ENCODE results near the gene VWA5B2. TPM values are rescaled to one million over a fixed set of nuclear protein-coding genes. Genes with fewer than 3 reads are reported as not detected.

VWA5B2 gene
- polyA plus RNA-seq, 3 donors: 0.33 to 4.4 TPM; not detected in 1

Other genes starting within 250 kb of the VWA5B2 start
- 10 to 100 TPM in 1 of 3 donors, 1 to 10 TPM in 2; 6.0 to 10.8 (median 8.5) TPM for gene ABCC5, start 211.7 kb upstream of the VWA5B2 start, polyA plus RNA-seq
- gene HTR3D, start 197.8 kb upstream of the VWA5B2 start, polyA plus RNA-seq: not detected
- not detected for gene HTR3C, start 176.5 kb upstream of the VWA5B2 start, polyA plus RNA-seq
- not detected for gene HTR3E, start 132.5 kb upstream of the VWA5B2 start, polyA plus RNA-seq
- gene EIF2B5, start 94.2 kb upstream of the VWA5B2 start, polyA plus RNA-seq: 10 to 100 TPM; 24.4 to 38.0 (median 26.3) TPM
- gene DVL3, start 74.2 kb upstream of the VWA5B2 start, polyA plus RNA-seq: 10 to 100 TPM; 27.3 to 31.8 (median 29.0) TPM
- gene AP2M1, start 54.7 kb upstream of the VWA5B2 start, polyA plus RNA-seq: 100 to 1,000 TPM; 121 to 313 (median 264) TPM
- 10 to 100 TPM; 37.4 to 57.2 (median 42.4) TPM for gene ABCF3, start 43.4 kb upstream of the VWA5B2 start, polyA plus RNA-seq
- 10 to 100 TPM; 22.6 to 43.9 (median 35.4) TPM for gene ALG3, start 19.4 kb downstream of the VWA5B2 start, polyA plus RNA-seq
- 1 to 10 TPM; 2.1 to 8.0 (median 4.4) TPM for gene EEF1AKMT4, start 20.1 kb downstream of the VWA5B2 start, polyA plus RNA-seq
- gene CAMK2N2, start 32.0 kb downstream of the VWA5B2 start, polyA plus RNA-seq: 10 to 100 TPM in 1 of 3 donors, under 1 TPM in 1, not detected in 1; 0.06 to 15.6 TPM
- 1 to 10 TPM in 1 of 3 donors, not detected in 2; 5.5 TPM for gene ECE2, start 46.4 kb downstream of the VWA5B2 start, polyA plus RNA-seq
- gene PSMD2, start 69.7 kb downstream of the VWA5B2 start, polyA plus RNA-seq: 100 to 1,000 TPM in 2 of 3 donors, 10 to 100 TPM in 1; 74.6 to 181 (median 139) TPM
- gene EIF4G1, start 85.0 kb downstream of the VWA5B2 start, polyA plus RNA-seq: 100 to 1,000 TPM; 114 to 271 (median 178) TPM
- 10 to 100 TPM in 2 of 3 donors, 1 to 10 TPM in 1; 7.6 to 16.5 (median 13.9) TPM for gene FAM131A, start 108.0 kb downstream of the VWA5B2 start, polyA plus RNA-seq
- gene CLCN2, start 132.0 kb downstream of the VWA5B2 start, polyA plus RNA-seq: 1 to 10 TPM; 2.8 to 4.3 (median 3.1) TPM
- 10 to 100 TPM; 55.7 to 89.0 (median 61.4) TPM for gene POLR2H, start 132.1 kb downstream of the VWA5B2 start, polyA plus RNA-seq
- gene THPO, start 148.6 kb downstream of the VWA5B2 start, polyA plus RNA-seq: 1 to 10 TPM in 2 of 3 donors, under 1 TPM in 1; 0.98 to 1.3 (median 1.0) TPM
- 10 to 100 TPM; 10.1 to 30.1 (median 14.2) TPM for gene CHRD, start 150.5 kb downstream of the VWA5B2 start, polyA plus RNA-seq

All from adipose tissue (tissue), 3 donors.